HS-5 (cell line): ENCODE data around the gene HDAC1.

Experiments used
- DNase-seq: peaks from one replicate; pipeline ENCODE4 v3.0.0-alpha.2; 2012; ENCODE audit warnings: low read depth

HDAC1 gene

DNA sequence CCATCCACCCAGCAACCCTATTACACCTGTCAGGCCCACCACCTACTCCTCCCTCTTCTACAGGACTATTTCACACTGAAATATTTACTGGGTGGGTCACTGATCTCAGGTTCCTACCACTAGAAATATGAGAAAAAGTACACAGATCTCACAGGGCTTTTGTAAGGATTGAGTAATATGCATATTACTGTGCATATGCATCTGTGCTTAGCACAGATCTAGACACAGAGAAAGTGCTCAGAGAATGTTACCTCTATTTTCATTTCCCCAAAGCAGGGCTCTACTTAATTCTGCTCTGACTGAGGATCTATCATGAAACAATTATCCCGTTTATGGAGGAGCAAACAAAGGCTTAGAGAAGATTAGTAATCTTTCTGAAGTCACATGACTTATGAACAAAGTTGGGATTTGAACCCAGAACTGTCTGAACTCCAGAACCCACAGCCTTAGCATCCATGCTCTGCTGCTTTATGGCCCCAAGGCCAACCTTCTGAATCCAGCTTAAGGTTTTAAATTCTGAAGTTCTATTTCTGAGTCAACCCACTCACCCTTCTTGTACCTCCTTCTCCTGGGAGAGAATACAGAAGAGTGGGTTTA lies 82.2 kb downstream of the HDAC1 start:
- DNase-seq: no peak

GRCh38 chr1:32376199-32376598 lies 84.3 kb downstream of the HDAC1 start:
- DNase-seq: no peak

DNA sequence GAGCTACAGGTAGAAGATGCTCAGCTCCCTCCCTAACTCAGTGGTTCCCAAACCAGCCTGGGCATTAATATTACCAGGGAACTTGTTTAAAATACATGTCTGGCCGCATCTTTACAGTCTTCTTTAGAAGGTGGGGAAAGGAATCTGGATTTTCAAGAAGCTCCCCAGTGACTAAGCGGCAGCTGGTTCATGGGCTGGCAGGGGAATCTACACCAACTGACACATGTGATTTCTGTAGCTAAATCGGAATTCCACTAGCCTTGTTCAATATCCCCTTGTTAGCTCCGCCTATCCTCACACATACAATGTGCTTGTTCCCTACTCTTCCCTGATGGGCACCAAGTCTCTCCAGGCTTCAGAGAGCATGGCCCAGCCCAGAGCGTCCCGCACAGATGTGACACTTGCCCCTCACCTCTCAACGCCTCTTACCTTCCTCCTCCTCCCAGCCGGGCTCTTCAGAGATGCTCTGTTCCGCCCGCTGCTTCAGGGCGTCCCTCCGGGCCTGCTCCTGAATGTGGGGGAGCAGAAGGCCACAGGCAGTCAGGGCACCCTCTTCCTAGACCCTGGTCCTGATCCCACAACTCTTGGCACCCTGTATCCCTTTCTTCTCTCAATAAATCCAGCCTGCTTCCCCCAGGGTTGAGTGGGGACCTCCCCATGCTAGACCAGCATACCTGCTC lies 85.8 kb downstream of the HDAC1 start:
- no peak for DNase-seq

DNA sequence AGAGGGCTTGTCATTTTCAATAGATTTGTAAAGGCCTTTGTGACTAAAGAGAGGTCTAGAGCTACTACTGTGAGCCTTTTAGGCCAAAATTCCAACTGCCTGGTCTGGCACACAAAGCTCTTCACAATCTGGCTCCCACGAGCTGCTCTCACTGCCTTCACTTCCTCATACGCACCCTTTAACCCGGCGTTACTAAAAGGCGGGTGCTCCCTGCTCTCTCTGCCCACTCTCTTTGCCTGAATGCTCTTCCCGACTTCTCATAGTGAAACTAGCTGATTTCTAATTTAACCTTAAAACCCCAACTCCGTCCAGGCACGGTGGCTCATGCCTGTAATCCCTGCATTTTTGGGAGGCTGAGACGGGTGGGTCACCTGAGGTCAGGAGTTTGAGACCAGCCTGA lies 88.2 kb downstream of the HDAC1 start:
- DNase-seq: no peak
